Measurements from ENCODE around the gene RPL10.

Gene RPL10

DNA sequence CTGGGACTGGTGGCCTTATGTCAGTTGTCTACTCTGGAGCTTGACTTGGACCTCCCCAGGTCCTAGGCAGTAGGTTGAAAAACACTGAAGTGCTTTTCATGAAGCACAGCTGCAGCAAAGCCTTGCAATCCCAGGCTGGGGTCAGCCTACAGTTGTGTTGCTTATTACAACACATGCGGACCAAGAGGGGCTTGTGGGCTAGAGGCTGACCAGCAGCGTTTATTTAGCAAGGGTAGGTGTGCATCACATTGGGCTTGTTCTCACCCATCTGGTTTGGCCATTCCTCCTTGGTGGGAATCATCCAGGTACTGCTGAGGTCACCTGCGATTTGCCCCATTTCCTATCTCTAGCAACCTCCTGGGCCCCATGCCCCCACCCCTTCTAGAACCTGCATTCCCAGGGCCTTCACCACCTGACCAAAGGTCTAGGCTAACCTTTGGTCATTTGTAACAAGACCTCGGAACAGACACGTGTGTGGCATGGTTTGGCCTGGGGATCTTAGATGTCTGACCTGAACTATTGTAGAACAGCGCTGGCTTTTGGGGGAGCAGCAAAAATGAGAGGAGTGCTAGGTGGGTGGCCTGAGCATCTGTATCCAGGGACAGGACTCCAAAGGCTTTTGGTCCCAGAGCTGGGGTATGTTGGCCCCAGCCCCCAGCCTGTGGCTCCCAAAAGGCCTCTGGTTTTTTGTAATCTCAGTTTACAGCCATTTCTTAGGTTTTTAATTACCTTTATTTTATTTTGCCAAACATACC, 3.0 kb downstream of the RPL10 start:
- DNase-seq = no peak

- no peak for DNase-seq
These were observed 3.9 kb downstream of the RPL10 start for GRCh38 chrX:154401918-154402621.

- DNase-seq = no peak
These were observed 4.5 kb downstream of the RPL10 start for GRCh38 chrX:154402622-154403127.

DNA sequence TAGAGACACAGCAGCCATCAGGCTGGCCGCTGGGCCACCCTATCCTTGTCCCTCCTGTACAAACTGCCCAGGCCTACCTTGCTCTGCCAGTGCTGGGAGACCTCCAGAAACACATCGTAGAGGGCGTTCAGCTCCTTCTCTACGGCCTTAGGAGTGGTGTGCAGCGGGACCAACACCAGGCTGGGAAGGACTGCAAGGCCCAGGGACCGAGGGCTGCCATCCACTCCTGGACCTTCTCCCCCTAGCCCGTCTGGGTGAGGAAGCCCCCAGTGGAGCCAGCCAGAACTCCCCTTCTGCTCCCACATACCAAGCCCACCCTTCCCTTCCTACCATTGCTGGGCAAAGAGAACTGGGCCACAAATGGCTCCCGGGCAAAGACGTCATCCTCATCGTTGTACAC, 5.0 kb downstream of the RPL10 start:
- DNase-seq = no peak

GRCh38 chrX:154403858-154404257, 5.7 kb downstream of the RPL10 start:
- no peak for DNase-seq

DNA sequence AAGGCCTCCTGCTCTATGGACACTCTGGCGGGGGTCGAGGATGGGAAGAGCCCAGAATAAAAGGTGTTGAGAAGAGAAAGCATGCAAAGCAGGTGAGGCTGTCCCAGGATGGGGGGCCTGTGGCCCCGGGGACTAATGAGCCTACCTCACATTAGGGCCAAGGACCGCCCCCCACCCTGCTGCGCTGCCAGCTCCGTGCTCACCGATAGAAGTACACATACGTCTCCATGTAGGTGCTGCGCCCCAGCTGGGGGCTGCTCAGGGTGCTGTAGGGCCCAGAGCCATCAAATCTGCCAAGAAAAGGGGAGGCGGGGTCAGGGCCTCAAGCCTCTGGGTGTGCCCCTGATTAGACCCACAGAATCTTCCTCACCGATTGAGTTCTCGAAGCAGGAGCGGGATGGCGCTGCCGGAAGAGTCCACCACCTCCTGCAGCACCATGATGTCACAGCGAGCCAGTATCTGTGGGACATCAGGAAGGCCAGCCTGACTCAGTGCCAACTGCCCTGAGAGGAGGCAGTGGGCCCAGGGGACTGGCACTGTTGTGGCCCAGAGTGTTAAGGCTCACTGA, 6.5 kb downstream of the RPL10 start:
- DNase-seq = no peak

DNA sequence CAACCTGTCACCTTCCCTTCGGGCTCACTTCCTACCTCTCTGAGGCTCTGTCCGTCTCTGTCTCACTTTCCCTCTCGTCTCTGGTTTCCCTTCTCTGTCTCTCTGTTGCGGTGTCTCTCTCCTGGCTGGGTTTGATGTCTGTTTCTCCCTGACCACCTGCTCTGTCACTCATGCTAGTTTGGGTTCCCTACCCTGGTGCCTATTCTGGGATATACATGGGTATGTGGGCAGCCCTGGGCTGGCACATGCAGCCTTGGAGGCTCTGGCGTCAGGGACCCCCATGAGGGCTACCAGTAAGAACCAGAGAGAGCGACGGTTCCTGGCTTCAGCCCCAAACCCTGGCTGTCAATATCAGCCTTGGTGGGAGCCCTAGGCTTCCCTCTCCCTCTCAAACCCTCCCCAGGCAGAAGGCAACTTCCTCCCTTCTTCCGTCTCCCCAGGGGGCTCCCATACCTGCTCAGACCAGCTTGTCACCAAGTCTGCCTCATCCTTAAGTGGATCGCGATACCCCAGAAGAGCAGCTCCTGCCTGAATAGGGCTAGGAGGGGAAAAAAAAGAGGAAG, 10.6 kb downstream of the RPL10 start:
- no peak for DNase-seq

- no peak for DNase-seq
These were observed 11.2 kb downstream of the RPL10 start, which contains the start of gene DNASE1L1 for GRCh38 chrX:154409222-154409871. Gene DNASE1L1 (minus strand): TSS chrX:154409254. CDS start chrX:154405568, 3,686 bp downstream.

- DNase-seq = peak; percentile 23
These were observed 13.8 kb downstream of the RPL10 start for GRCh38 chrX:154411981-154412340.

DNA sequence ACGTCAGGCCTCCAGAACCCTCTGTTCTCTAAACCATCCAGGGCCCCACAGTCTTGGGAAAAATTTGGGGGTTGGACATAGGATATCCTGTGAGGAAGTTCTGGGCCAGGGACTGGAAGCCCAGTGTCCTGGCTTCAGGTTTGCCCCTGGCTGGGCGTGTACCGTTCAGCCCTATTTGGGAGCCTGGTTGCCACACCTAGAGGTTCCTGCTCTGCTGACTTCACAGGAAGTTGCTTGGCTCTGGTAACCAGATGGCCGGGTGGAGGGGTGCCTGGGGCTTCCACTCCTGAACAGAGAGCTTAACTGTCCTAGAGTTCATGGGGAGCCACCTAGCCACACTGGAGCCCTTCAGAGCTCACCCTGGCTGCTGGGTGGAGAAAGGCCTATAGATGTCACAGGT, 14.3 kb downstream of the RPL10 start:
- no peak for DNase-seq

DNA sequence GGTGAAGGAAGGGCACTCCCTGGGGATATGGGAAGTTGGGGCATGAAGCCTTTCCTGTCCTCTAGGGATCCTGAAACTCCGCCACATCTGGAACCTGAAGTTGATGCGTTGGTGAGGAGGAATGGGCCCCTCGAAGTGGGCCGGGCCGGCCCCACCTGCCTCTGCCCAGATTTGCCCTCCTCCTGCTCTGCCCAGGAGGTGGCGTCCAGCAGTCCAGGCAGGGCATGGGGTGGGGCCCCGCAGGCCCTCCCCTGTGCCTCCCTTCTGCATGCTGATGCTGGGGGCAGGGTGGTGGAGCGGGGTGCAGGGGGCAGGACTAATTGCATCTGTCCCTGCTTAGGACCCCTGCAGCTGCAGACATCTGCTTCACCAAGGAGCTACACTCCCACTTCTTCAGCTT, 15.0 kb downstream of the RPL10 start:
- no peak for DNase-seq

DNA sequence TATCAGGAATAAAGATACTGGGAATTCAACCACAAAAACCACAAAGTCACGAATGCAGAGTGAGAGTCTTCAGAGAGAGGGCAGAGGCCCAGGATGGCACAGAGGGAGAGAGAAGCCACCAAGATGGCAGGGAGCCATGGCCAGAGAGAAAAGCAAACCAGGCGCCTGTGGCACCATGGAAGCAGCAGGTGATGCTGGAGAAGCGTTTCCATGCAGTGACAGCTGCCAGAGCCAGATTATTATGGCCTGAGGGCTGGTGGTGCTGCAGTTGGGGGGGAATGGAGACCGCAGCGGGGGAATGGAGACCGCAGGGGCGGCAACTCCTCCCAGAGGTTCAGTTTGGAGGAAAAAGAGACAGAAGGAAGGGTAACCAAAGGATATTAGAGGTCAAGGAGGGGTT, 19.0 kb downstream of the RPL10 start:
- no peak for DNase-seq

DNA sequence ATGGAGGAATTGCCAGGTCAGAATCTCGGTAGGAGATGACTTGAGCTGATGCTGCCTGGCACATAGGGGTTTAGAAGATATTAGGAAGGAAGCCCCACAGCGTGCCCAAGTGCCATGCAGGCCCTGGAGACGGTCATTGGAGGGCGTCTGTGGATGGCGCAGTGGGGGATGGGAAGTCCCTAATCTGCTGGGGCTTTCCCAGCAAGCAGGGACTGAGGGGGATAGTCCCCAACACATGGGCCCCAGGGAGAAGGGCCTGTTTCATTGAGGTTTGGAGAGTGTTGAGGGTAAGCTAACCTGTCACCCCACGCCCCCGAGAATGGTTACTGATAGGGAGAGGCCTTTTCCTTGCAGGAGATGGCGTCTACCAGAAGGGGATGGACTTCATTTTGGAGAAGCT, 21.0 kb downstream of the RPL10 start:
- DNase-seq = no peak

GRCh38 chrX:154419688-154420401, 21.7 kb downstream of the RPL10 start:
- DNase-seq = no peak

GRCh38 chrX:154420402-154420756, 22.2 kb downstream of the RPL10 start:
- DNase-seq = no peak

DNA sequence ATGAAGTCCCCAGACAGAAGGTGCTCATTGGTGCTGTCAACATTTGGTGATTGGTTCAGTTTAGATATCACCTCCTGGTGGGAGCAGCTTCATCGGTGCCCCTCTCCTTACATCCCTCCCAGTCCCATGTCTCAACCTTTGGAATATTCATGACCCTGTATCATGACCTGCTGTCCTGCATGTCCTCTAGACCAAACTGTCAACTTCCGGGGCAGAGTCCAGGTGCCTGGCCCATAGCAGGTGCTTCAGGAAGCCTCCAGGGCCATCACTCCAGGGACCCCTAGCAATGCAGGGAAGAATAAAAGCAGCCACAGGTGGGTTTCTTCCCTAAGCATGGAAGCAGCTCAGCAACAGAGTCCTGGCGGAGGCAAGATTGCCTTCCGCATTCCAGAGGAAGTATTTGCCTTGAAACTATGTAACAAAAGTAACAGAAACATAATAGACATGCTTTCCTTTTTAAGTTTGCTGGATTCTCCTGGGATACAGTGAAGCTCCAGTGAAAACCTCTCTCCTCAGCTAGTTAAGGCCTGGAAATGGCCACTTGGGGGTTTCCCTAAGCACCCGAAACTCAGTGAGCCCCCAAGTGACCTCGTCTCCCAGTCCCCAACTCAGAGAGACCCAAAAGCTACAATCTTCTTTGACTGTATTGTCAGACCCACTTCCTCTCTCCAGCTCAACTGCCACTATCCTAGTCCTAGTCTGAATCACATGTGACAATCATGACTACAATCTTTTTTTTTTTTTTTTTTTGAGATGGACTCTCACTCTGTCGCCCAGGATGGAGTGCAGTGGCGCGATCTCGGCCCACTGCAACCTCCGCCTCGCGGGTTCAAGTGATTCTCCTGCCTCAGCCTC, 29.0 kb downstream of the RPL10 start:
- DNase-seq = no peak

DNA sequence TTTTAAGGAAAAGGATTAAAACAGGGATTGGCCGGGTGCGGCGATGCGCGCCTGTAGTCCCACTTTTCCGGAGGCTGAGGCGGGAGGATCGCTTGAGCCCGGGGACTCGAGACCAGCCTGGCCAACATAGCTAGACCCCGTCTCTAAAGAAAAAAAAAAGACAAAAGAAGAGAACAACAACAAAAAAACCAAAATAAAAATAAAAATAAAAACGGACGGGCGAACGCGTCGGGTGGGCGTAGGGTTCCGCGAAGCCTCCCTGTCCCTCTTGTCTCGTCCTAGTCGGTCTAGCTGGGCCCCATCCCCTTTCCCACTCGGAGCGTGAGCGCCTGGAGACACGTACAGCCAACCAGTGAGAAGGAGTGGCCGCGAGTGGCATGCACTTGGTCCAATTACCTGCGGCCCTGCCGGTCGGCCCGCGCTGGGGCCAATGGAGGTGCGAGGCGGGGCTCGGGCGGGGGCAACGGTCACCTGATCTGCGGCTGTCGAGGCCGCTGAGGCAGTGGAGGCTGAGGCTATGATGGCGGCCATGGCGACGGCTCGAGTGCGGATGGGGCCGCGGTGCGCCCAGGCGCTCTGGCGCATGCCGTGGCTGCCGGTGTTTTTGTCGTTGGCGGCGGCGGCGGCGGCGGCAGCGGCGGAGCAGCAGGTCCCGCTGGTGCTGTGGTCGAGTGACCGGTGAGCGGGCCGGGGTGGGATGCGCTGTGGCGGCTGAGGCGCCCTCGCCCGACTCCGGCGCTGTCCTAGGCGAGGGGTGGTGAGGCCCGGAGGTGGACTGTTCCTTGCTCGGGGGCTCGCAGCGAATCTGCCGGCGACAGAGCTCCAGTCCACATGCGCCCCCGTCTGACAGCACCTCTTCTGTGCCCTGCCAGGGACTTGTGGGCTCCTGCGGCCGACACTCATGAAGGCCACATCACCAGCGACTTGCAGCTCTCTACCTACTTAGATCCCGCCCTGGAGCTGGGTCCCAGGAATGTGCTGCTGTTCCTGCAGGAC, 30.3 kb downstream of the RPL10 start, which contains the start of gene ATP6AP1:
Gene ATP6AP1, plus strand, starts transcription at position 502 of the 996 bp plus-strand sequence. Its CDS starts 16 bp downstream, at position 518.
- DNase-seq = peak; percentile 96

DNA sequence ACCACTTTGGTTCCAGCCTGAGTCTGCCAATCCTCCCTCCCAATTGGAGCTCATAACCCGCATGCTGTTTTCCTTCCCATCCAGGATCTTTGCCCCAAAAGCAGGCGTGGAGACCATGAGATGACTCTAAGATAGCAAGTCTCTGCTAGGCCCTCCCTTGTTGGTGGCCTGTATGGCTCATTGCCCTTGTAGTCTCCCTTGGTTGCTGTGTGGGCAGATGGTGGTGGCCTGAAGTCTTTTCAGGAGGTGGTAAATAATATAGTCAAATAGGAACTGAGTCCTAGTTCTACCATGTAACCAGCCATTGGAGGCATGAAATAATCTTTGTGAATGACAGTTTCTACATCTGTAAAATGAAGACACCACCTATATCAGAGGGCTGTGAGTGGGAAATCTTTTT, 31.5 kb downstream of the RPL10 start:
- DNase-seq = no peak

DNA sequence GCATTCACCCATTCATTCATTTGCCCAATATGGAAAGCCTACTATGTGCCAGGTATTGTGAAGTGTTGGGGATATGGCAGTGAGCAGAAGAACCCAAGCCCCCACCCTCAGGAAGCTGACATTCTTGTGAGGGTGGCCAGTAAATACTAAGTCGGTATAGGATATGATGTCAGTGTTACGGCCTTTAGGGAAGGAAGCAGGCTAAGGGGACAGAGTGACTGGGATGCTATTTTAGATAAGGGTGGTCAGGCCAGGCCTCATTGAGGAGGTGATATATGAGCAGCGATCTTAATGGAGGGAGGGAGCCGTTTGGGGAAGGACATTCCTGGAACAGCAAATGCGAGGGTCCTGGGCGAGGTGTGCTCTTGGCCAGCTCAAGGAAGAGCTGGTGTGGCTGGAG, 32.3 kb downstream of the RPL10 start:
- DNase-seq = no peak

DNA sequence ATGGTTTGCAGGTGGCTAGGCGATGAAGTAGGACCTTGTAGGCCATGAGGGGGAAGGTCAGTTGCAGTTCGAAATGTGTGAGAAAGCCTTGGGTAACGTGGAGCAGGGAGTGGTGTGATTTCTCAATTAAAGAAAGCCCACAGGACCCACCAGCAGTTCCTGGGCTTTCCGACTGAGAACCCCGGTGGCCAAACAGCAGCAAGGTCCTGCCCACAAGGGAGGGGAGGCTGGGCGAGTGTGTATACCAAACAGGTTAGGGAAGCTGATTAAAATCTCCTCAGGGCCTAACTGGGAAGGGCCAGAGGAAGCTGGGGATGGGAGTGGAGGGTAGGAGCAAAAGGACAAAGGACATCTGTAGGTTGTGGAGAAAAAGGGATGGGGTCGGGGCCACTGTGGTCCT, 32.7 kb downstream of the RPL10 start:
- no peak for DNase-seq
